Middle frontal gyrus (tissue), 1 donor: ENCODE measurements around the gene PPP6R3.
A peak's percentile ranks its signal among the peaks of the same experiment; 100 is the strongest.

Experiments used
- DNase-seq: peaks from one replicate; pipeline ENCODE4 v3.0.0-alpha.2; 2015; ENCODE audit warnings: low spot score; ENCODE audit errors: extremely low spot score

The PPP6R3 gene

GRCh38 chr11:68495220-68495729 is 34.7 kb downstream of the PPP6R3 start:
- DNase-seq, result no peak

DNA sequence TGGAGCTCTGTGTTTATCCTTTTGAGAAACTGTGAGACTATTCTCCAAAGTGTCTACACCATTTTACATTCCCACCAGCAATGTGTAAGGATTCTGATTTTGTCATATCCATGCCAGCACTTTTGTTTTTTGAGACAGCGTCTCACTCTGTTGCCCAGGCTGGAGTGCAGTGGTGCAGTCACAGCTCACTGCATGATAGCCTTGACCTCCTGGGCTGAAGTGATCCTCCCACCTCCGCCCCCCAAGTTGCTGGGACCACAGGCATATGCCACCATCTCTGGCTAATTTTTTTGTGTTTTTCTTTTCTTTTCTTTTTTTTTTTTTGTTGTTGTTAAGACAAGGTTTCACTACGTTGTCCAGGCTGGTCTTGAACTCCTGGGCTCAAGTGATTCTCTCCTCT is 35.3 kb downstream of the PPP6R3 start:
- no peak for DNase-seq

DNA sequence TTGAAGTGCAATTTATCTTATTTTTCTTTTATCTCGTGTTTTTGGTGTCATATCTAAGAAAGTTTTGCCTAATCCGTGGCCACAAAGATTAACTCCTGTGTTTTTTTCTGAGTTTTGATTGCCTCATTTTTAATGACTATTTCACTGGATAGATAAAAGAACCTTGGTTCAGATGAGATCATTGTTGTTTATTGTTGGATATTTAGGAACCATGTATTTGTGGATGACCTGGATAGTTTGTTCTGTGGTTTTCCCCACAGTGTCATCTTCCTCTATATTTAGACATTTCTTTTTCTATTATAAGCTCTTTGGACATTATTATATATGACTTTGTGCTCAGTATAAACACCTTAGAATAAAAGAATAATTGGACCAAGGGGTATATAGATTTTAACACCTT is 37.2 kb downstream of the PPP6R3 start:
- no peak for DNase-seq

GRCh38 chr11:68498321-68498720 is 37.8 kb downstream of the PPP6R3 start:
- DNase-seq, result no peak

GRCh38 chr11:68498903-68499883 is 38.6 kb downstream of the PPP6R3 start:
- DNase-seq, result no peak

DNA sequence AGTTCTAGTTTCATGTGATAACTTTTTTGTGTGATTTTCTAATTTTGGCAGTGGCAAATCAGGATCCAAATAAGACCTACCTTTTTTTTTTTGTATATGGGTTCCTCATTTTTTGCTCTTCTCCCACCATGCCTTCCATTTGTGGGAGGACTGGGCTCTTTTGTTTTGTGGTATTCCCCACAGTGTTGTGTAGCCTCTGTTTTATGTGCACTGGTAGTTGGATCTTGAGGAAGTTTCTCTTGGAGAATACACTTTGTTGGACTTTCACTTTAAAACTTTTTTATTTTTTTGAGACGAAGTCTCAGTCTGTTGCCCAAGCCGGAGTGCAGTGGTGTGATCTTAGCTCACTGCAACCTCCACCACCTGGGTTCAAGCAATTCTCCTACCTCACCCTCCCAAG is 39.7 kb downstream of the PPP6R3 start:
- DNase-seq, result no peak

DNA sequence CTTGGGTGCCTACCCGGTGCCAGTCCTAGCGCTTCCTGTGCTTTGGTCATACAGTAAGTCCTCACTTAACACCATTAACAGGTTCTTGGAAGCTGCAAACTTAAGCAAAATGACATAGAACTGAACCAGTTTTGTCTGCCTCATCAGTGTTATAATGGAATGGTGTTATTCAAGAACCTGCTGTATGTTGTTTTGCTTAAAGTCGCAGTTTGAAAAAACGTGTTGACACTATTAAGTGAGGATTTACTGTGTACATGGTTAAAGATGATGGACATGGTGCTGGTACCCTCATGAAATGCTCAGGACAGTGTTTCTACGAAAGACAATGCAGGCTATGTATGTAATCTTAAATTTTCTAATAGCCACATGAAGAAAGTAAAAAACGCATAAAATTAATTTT is 41.3 kb downstream of the PPP6R3 start:
- DNase-seq, result no peak

GRCh38 chr11:68503251-68503687 is 42.7 kb downstream of the PPP6R3 start:
- no peak for DNase-seq

DNA sequence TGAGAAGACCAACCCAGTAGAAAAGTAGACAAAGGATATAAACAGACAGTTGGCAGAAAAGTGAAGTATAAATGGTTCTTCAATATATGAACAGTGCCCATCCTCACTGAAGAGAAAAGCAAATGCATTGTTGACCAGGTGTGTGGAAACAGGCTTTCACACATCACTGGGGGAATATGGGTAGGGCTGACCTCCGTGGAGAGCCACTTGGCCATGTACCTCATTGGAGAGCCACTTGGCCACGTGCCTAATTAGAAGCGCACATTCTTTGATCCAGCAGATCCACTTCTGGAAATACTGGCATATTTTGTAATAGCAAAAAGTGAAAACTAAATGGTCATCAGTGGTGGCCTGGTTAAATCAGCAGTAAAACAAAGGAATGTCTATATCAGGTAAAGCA is 43.2 kb downstream of the PPP6R3 start:
- no peak for DNase-seq

GRCh38 chr11:68504432-68505066 is 44.0 kb downstream of the PPP6R3 start:
- no peak for DNase-seq

DNA sequence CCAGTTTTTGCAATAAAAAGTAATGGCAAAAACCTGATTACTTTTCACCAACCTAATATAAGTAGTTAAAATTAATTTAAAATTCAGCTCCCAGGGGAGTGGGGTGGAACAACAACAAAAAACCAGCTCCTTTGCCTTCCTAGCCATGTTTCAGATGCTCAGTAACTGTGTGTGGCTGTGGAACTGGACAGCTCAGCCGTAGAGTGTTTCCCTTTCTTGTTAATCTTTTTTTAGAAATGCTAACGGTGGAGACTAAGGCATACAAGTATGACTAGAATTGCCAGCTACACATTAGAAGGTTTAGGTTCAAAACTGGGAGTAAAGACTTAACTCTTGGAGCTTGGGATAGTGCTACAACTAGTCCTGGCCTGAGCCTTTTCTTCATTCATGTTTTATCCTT is 45.0 kb downstream of the PPP6R3 start:
- no peak for DNase-seq

DNA sequence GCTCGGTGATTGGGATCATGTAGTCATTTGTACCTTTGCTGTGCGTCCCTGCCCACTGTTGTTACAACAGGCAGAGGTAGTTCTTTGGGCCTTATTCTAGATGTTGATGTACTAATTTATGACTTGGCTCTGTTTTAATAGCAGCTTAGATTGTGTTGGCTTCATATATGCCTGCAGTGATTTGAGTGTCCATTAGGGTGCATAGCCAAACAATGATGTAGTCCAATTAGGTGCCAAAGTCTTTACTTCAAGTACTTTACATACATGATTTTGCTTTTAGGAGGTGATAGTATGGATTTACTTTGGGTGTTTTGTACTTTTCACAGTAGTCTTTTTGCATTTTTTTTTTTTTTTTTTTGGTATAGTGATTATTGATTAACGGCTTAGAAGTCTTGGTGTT is 46.4 kb downstream of the PPP6R3 start:
- DNase-seq, result no peak

DNA sequence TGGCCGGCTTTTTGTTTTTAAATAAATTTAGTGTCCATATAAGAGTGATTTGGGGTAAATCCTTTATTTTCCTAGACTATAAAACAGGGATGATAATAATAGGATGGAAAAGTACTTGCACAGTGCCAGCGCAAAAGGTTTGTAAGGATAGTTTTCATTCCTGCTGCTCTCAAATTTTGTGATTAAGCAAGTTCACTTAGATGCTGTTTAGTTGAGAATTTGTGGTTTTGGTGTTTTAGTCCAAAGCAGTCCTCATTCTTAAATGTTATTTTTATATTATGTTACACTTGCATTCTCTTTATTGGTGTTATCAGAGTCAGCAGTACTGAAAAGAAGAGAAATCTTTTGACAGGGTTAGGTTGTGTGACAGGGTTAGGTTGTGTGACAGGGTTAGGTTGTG is 47.9 kb downstream of the PPP6R3 start:
- no peak for DNase-seq

DNA sequence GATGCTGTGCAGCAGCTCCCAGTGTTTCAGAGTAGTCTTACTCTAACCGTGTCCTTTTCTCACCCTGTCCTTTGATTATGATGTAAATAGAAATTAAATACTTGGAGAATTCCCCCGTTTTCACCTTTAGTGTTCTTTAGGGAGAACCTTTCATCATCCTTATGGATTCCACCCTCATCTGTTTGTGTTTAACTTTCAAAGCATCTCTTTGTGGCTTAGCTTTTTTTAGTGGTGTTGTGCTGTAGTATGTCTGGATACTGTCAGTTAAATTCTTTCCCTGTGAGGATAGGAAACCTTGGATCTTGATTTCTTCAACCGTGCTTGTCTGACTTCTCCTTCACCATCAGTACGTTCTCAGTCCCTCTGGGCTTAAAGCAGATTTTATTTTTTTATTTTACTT is 48.5 kb downstream of the PPP6R3 start:
- DNase-seq, result no peak

GRCh38 chr11:68513930-68514487 is 53.5 kb downstream of the PPP6R3 start:
- DNase-seq, result no peak

- DNase-seq, result no peak
Measured at GRCh38 chr11:68517121-68517741, 56.7 kb downstream of the PPP6R3 start.

DNA sequence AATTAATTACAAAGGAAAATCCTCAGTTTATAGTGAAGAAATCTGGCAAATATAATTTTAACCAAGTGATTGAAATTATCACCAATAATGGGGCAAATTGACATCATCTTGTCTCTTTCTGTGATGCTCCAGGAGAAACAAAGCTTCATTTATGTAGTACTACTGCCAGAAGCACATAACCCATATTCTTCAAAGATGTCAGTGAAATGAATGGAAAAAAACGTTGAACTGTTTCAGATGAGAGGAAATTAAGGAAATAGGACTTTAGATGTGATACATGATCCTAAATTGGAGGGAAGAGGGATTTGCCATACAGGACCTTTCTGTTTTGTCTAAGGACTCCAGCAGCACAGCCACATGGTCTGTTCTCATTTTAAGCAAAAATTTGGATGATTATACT is 57.6 kb downstream of the PPP6R3 start:
- no peak for DNase-seq

- no peak for DNase-seq
Measured at GRCh38 chr11:68521969-68522652, 61.6 kb downstream of the PPP6R3 start.

DNA sequence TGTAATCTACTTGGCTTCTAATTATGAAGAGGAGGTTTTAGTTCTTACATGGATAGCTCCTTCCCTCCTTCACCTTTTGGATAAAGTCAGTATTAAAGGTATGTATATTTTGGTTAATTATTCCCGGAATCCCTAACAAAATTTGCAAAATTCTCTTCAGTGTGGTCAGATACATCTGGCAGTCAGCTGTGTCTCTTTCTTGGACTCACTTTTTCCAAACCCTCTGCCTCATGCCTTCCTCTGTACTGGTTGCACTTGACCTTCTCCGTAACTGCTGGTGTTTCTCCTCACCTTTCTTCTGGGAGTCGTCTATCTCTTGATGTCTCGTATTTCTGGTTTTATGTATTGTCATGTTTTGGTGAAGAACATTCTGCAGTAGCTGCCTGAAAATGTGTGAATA is 62.5 kb downstream of the PPP6R3 start:
- DNase-seq, result no peak

- peak; percentile 11 for DNase-seq
Measured at GRCh38 chr11:68523743-68524142, 63.2 kb downstream of the PPP6R3 start.

DNA sequence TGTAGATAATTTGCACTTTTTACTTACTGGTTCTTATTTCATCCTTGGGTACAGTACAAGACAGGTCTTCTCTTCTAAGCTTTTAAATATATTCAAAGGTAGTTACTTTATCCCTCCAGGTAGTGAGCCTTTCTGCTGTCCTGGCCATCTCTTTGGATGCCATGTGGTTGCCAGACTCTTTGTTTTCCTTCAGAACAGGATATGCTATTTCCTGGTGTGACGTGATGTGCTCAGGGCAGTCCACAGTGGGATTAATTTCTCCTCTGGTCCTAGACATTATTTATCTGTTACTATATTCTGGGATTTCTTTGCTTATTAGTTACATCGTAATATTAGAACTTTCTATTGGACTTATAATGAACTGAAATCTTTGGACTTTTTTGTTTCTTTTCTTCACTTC is 63.7 kb downstream of the PPP6R3 start:
- DNase-seq, result no peak
